Endothelial cell of umbilical vein (primary cell): Measurements from ENCODE around the gene LCN9.

ENCODE experiments used
- EZH2 ChIP-seq: IDR thresholded peaks from 2 replicates; pipeline ENCODE4 v1.6.1; 2012; ENCODE audit warnings: borderline replicate concordance, low read depth, mild to moderate bottlenecking, moderate library complexity, low read length, inconsistent platforms; ENCODE audit not compliant: severe bottlenecking
- GATA2 ChIP-seq: IDR thresholded peaks from 2 replicates; pipeline ENCODE4 v1.7.0; 2011; ENCODE audit warnings: low read depth, mild to moderate bottlenecking, moderate library complexity, mixed read lengths, low read length; ENCODE audit not compliant: insufficient read length, insufficient read depth
- JUN ChIP-seq: IDR thresholded peaks from 2 replicates; pipeline ENCODE4 v1.6.1; 2011; ENCODE audit warnings: borderline replicate concordance, low read depth; ENCODE audit not compliant: insufficient read length, insufficient read depth
- MYC ChIP-seq: IDR thresholded peaks from one replicate; pipeline ENCODE4 v1.6.1; 2011; ENCODE audit warnings: mild to moderate bottlenecking, low read depth, low read length
- POLR2A ChIP-seq: IDR thresholded peaks from 2 replicates; pipeline ENCODE4 v1.6.1; 2012; ENCODE audit warnings: low read depth, mild to moderate bottlenecking, control low read depth, low read length
- POLR2AphosphoS5 ChIP-seq: IDR thresholded peaks from 2 replicates; pipeline ENCODE4 v1.6.1; 2012; ENCODE audit warnings: low read depth, mild to moderate bottlenecking, control low read depth, low read length, moderate library complexity; ENCODE audit not compliant: insufficient read depth
- TF ChIP-seq, protein P1 (sequence below), 2 donors: IDR thresholded peaks; 1 replicate in 1 of 2; 2 replicates in 1 of 2; pipeline ENCODE4 v1.5.1; 2011; ENCODE audit warnings: low read length in 2 of 2, mild to moderate bottlenecking in 2 of 2, moderate library complexity in 2 of 2, control low read depth in 1 of 2, inconsistent platforms in 1 of 2, low read depth in 1 of 2; ENCODE audit not compliant: insufficient read depth in 1 of 2; ENCODE audit errors: extremely low read depth in 1 of 2
- TF ChIP-seq, protein P2 (sequence below): IDR thresholded peaks from 2 replicates; pipeline ENCODE4 v1.6.1; 2011; ENCODE audit not compliant: insufficient read depth, insufficient read length

DNA sequence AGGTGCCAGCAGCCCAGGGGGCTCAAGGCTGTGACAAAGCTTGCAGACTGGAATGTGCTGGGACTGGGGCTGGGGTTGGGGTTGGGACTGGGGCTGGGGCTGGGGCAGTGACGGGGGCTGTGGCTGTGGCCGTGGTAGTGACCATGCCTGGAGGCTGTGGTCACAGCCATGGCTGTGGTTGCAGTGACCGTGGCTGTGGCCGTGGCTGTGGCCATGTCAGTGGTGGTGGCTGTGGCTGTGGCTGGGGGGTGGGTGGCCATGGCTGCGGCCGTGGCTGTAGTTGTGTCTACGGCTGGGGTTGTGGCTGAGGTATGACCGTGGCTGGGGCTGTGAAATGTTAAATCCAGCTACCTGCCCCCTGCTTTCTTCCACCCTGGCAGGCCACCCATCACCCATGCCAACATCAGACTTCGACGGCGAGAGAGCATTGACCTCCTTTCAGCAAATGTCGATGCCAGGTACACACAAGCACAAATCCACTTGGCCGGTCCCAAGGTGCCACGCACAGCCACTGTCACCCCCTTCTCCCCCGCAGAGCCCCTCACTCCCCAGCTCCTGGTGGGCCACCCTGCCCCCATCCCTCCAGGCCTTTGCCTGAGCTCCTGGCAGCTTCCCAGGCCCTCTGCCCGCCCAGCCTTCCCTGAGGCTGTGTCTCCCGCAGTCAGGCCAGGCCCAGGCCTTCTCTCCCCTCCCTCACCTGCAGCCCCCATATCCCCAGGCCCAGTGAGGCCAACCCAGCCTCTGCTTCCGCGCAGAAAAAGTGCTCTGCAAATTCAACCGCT is 15.3 kb downstream of the LCN9 start:
- TF ChIP-seq JUN (no peak), POLR2AphosphoS5 (no peak), MYC (no peak), GATA2 (no peak), POLR2A (no peak), EZH2 (no peak)
- TF ChIP-seq, protein P1, sequence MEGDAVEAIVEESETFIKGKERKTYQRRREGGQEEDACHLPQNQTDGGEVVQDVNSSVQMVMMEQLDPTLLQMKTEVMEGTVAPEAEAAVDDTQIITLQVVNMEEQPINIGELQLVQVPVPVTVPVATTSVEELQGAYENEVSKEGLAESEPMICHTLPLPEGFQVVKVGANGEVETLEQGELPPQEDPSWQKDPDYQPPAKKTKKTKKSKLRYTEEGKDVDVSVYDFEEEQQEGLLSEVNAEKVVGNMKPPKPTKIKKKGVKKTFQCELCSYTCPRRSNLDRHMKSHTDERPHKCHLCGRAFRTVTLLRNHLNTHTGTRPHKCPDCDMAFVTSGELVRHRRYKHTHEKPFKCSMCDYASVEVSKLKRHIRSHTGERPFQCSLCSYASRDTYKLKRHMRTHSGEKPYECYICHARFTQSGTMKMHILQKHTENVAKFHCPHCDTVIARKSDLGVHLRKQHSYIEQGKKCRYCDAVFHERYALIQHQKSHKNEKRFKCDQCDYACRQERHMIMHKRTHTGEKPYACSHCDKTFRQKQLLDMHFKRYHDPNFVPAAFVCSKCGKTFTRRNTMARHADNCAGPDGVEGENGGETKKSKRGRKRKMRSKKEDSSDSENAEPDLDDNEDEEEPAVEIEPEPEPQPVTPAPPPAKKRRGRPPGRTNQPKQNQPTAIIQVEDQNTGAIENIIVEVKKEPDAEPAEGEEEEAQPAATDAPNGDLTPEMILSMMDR (IDR thresholded peaks at IDR 0.05; ENCODE audit: extremely low read depth in 1 of 2, insufficient read depth in 1 of 2, low read depth in 1 of 2, low read length in 2 of 2), result no peak
- TF ChIP-seq, protein P2, sequence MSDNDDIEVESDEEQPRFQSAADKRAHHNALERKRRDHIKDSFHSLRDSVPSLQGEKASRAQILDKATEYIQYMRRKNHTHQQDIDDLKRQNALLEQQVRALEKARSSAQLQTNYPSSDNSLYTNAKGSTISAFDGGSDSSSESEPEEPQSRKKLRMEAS, result no peak
